Measurements from ENCODE around the gene GDF10. TPM values are rescaled to one million over a fixed set of nuclear protein-coding genes. Genes with fewer than 3 reads are reported as not detected.

The GDF10 gene
- total and polyA plus RNA-seq, 2 of the 13 experiments (the other 11 are each of a cell fraction or from before 2014, with no cell fraction given) = 0.03 TPM; not detected in 1

DNA sequence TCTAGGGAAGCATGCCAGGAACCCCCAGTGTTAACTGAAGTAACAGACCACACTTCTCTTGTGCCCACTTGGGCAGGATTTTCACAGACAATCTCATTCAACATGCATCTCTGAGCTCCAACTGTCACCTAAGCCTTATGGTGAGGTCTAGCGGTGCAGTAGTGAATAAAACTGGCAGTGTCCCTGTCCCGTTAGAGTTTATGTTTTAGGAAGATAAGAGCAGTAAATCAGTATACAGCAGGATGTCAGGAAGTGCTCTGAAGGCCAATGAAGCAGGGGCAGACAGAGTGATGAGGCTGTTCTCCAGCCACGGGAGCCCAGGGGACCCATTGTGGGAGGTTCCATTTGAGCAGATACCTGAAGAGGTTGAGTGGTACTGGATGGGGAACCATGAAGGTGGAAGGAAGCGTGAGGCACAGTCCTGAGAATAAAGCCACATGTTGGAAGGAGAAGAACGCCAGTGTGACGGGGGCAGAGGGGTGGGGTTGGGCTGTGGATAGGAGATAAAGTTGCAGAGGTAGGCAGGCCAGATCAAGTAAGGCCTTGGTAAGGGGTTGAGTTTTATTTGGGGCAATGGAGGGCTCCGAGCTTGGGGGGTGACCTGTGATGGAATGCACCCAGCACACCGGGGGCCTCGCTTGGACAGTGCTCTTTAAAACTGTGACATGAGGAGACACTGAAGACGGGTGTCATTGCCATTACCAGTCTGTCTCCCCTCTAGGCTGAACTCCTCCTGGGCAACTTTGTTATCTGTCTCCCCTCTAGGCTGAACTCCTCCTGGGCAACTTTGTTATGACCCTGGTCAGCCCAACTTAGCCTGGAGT is 6.6 kb downstream of the GDF10 start:
- Histone ChIP-seq H3K4me1 (ENCODE audit: insufficient read depth, low read length) (no peaks in the 10 kb centered on the region), H3K36me3 (replicated peaks in 1 of 2; ENCODE audit: control insufficient read depth in 1 of 2, insufficient read depth in 2 of 2, low read length in 2 of 2) (no peaks in the 10 kb centered on the region), H3K27me3 (ENCODE audit: control insufficient read depth in 1 of 2, insufficient read depth in 2 of 2, low read length in 2 of 2) (peaks cover 2 to 14% of the 10 kb centered on the region in 2 experiments; a peak in 3 of 5 replicates), H3K9ac (ENCODE audit: insufficient read depth, low read depth, low read length) (no peak overlapping the region), H3K4me2 (ENCODE audit: low read depth, low read length) (no peak overlapping the region), H3K9me3 (ENCODE audit: low read length) (no peaks in the 10 kb centered on the region), H4K20me1 (ENCODE audit: insufficient read depth, low read length) (no peaks in the 10 kb centered on the region), H3K27ac (ENCODE audit: extremely low read length, insufficient read depth, low read length) (no peak overlapping the region), H2AFZ (ENCODE audit: low read length) (no peak overlapping the region), H3K79me2 (ENCODE audit: insufficient read depth, low read length) (no peaks in the 10 kb centered on the region), H3K4me3 (replicated peaks in 1 of 3; ENCODE audit: insufficient read depth in 1 of 3, low read depth in 2 of 3, low read length in 3 of 3) (no peak overlapping the region)
- DNase-seq (ENCODE audit: low spot score) (no peak), ATAC-seq (no peak), FAIRE-seq (no peak)
- POLR2A ChIA-PET = no interaction called here
- 5% methylated on average over 10 of the region's 10 CpGs for WGBS (ENCODE audit: low lambda C conversion rate)
- intact Hi-C loops (cut with micrococcal nuclease; ENCODE audit: unreplicated experiment) (no loop called here), in situ Hi-C loops (cut with HindIII; ENCODE audit: extremely low pct_ligation_motif_present, low pct_unique_long_range_greater_than_20kb) (loop anchor here (10.0 kb wide), 1 partner anchor 282 kb away; no protein-coding TSS in a partner anchor)
- CTCF ChIA-PET (ENCODE audit: low intra/inter-chr PET ratio, low total read pairs) = no interaction called here
- TF ChIP-seq MED13 (CRISPR knock-in tag; IDR thresholded peaks at IDR 0.05) (no peak), ZNF253 (CRISPR knock-in tag; IDR thresholded peaks at IDR 0.05; ENCODE audit: borderline replicate concordance) (no peak), RFX5 (IDR thresholded peaks at IDR 0.05; ENCODE audit: low read depth, low read length) (no peak), ZNF770 (CRISPR knock-in tag; IDR thresholded peaks at IDR 0.05) (no peak), ZNF432 (CRISPR knock-in tag; IDR thresholded peaks at IDR 0.05; ENCODE audit: borderline replicate concordance) (no peak), CTCF (CRISPR knock-in tag; IDR thresholded peaks at IDR 0.05) (no peak), RXRB (CRISPR knock-in tag; IDR thresholded peaks at IDR 0.05; ENCODE audit: borderline replicate concordance) (no peak), GATA4 (IDR thresholded peaks at IDR 0.05; ENCODE audit: borderline replicate concordance, low read depth) (no peak), SOX6 (IDR thresholded peaks at IDR 0.05) (no peak), SOX6 (CRISPR knock-in tag; IDR thresholded peaks at IDR 0.05) (no peak), ZFP36L2 (CRISPR knock-in tag; IDR thresholded peaks at IDR 0.05) (no peak), MAFG (CRISPR knock-in tag; IDR thresholded peaks at IDR 0.05) (no peak), MLXIP (CRISPR knock-in tag; IDR thresholded peaks at IDR 0.05; ENCODE audit: borderline replicate concordance) (no peak)
- TF ChIP-seq, protein P1, sequence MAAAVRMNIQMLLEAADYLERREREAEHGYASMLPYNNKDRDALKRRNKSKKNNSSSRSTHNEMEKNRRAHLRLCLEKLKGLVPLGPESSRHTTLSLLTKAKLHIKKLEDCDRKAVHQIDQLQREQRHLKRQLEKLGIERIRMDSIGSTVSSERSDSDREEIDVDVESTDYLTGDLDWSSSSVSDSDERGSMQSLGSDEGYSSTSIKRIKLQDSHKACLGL (CRISPR knock-in tag; IDR thresholded peaks at IDR 0.05) = no peak
- no TSS peak for BruUV-seq (replicated peaks)

All from HepG2 (cell line).